ENCODE data around the gene YWHAE. TPM values are rescaled to one million over a fixed set of nuclear protein-coding genes. Genes with fewer than 3 reads are reported as not detected.
A peak's percentile ranks its signal among the peaks of the same experiment; 100 is the strongest.

Gene YWHAE
- total RNA-seq, 1 donor from 2014 or later: 2,181 TPM

DNA sequence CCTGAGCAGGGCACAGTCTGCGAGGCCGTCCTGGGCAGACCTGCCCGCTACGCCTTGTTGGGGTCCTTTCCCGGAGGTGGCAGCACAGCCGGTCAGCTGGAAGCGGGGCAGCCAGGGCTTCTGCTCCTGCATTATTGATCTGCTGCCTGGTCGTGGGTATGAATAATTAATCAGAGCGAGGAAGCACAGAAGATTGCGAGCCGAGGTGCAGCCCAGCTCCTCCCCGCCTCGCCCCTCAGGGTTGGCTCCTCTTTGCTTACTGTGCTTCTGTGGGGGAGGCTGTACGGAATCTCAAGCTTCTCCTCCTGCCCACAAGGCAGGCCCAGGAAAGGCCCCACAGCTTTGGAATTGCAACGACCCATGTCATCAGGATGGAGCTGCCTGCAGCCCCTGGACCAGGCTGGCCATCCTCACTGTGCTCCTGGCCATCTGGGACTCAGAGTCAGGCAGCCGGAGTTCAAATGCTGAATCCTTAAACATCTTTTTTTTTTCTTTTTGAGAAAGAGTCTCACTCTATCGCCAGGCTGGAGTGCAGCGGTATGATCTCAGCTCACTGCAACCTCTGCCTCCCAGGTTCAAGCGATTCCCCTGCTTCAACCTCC lies 95.0 kb downstream of the YWHAE start:
- Mint-ChIP-seq H3K27me3 (ENCODE audit: insufficient read depth, low read depth) (peaks cover 15% of the 10 kb centered on the region), H3K4me3 (no peak overlapping the region), H3K36me3 (no peaks in the 10 kb centered on the region), H3K4me1 (peaks cover 26% of the 10 kb centered on the region), H3K9me3 (peaks cover 2% of the 10 kb centered on the region), H3K27ac (no peak overlapping the region)
- no peaks in the 10 kb centered on the region for H4K20me1 ChIP-seq (ENCODE audit: low read depth)
- no peaks in the 10 kb centered on the region for H3K79me2 ChIP-seq (ENCODE audit: low read depth)
- H3K4me1 ChIP-seq: no peaks in the 10 kb centered on the region
- no peaks in the 10 kb centered on the region for H3K36me3 ChIP-seq
- H3K9ac ChIP-seq: no peak overlapping the region
- H3K9me3 ChIP-seq (ENCODE audit: low read depth): no peaks in the 10 kb centered on the region
- DNase-seq (ENCODE audit: low spot score): no peak
- no peak overlapping the region for H3K27ac ChIP-seq
- TF ChIP-seq, protein P1, sequence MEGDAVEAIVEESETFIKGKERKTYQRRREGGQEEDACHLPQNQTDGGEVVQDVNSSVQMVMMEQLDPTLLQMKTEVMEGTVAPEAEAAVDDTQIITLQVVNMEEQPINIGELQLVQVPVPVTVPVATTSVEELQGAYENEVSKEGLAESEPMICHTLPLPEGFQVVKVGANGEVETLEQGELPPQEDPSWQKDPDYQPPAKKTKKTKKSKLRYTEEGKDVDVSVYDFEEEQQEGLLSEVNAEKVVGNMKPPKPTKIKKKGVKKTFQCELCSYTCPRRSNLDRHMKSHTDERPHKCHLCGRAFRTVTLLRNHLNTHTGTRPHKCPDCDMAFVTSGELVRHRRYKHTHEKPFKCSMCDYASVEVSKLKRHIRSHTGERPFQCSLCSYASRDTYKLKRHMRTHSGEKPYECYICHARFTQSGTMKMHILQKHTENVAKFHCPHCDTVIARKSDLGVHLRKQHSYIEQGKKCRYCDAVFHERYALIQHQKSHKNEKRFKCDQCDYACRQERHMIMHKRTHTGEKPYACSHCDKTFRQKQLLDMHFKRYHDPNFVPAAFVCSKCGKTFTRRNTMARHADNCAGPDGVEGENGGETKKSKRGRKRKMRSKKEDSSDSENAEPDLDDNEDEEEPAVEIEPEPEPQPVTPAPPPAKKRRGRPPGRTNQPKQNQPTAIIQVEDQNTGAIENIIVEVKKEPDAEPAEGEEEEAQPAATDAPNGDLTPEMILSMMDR (IDR thresholded peaks at IDR 0.05): no peak
- TF ChIP-seq EZH2phosphoT487 (IDR thresholded peaks at IDR 0.05) (no peak), EZH2 (IDR thresholded peaks at IDR 0.05) (no peak)
- H3K27me3 ChIP-seq: peaks cover 4% of the 10 kb centered on the region
- H2AFZ ChIP-seq (replicated peaks): no peak overlapping the region
- no peaks in the 10 kb centered on the region for H3F3A ChIP-seq (ENCODE audit: low read depth)
- no peak overlapping the region for H3K4me2 ChIP-seq
- no peak overlapping the region for H3K4me3 ChIP-seq

DNA sequence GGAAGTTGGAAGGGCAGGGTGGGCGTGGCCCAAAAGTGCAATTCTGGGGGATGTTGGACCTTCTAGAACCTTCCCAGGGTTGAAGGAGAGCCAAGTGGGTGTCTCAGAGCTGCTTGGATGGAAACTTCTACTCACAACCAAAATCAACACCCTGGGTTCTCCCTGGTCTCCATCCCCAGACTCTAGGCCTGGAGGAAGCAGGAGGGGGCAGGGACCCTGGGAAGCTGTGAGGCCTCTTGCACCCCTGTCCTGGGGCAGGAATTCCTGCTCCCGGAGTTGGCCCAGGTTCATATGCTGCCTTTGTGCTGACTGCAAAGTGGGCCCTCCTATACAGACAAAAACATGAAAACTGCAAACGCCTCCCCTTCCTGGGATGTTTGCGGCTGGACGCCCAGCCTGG lies 95.5 kb downstream of the YWHAE start:
- peaks cover 5% of the 10 kb centered on the region for H3K27me3 ChIP-seq
- H3K4me1 ChIP-seq: no peaks in the 10 kb centered on the region
- H3K4me3 ChIP-seq: no peak overlapping the region
- H3K27ac ChIP-seq: no peak overlapping the region
- no peak overlapping the region for H3K9ac ChIP-seq
- H3K36me3 Mint-ChIP-seq: no peaks in the 10 kb centered on the region
- H3K27ac Mint-ChIP-seq: peak overlapping the region; percentile 75
- H4K20me1 ChIP-seq (ENCODE audit: low read depth): no peaks in the 10 kb centered on the region
- H3K9me3 Mint-ChIP-seq: peaks cover 2% of the 10 kb centered on the region
- peaks cover 29% of the 10 kb centered on the region for H3K4me1 Mint-ChIP-seq
- H3K9me3 ChIP-seq (ENCODE audit: low read depth): no peaks in the 10 kb centered on the region
- H3K36me3 ChIP-seq: no peaks in the 10 kb centered on the region
- H3K4me2 ChIP-seq: no peak overlapping the region
- H3F3A ChIP-seq (ENCODE audit: low read depth): no peaks in the 10 kb centered on the region
- TF ChIP-seq EZH2phosphoT487 (IDR thresholded peaks at IDR 0.05) (no peak), EZH2 (IDR thresholded peaks at IDR 0.05) (no peak)
- TF ChIP-seq, protein P1 (IDR thresholded peaks at IDR 0.05): no peak
- no peaks in the 10 kb centered on the region for H3K79me2 ChIP-seq (ENCODE audit: low read depth)
- H2AFZ ChIP-seq (replicated peaks): no peak overlapping the region
- H3K4me3 Mint-ChIP-seq: no peak overlapping the region
- no peak for DNase-seq (ENCODE audit: low spot score)
- peaks cover 17% of the 10 kb centered on the region for H3K27me3 Mint-ChIP-seq (ENCODE audit: insufficient read depth, low read depth)

DNA sequence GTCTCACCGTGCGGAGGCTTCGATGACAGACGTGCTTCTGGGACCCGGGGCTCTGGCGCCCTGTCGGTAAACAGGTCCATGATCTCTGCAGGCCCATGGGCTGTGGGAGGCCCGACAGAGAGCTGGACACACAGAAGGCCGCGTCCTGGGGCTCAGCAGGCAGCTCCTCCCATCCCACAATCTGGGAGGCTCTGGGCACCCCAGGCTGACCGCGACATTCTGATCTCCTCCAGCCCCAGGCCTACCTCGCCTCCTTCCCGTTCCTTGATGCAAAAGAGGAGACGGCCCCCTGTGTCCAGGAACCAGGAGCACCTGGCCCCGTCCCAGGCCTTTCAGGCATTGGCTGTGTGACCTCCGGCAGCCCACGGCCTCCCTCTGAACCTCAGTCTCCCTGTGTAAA lies 97.3 kb downstream of the YWHAE start:
- Histone ChIP-seq H3K4me2 (no peak overlapping the region), H3K9me3 (ENCODE audit: low read depth) (no peaks in the 10 kb centered on the region), H3K4me1 (peaks cover 16% of the 10 kb centered on the region), H4K20me1 (ENCODE audit: low read depth) (no peaks in the 10 kb centered on the region), H3K79me2 (ENCODE audit: low read depth) (no peaks in the 10 kb centered on the region), H3K9ac (no peak overlapping the region), H3K27me3 (peaks cover 17% of the 10 kb centered on the region), H3F3A (ENCODE audit: low read depth) (peaks cover 7% of the 10 kb centered on the region), H3K4me3 (no peak overlapping the region), H2AFZ (replicated peaks) (no peak overlapping the region), H3K36me3 (no peaks in the 10 kb centered on the region), H3K27ac (no peak overlapping the region)
- H3K4me1 Mint-ChIP-seq: peaks cover 43% of the 10 kb centered on the region
- H3K27me3 Mint-ChIP-seq (ENCODE audit: insufficient read depth, low read depth): peaks cover 18% of the 10 kb centered on the region
- TF ChIP-seq EZH2phosphoT487 (IDR thresholded peaks at IDR 0.05): no peak
- TF ChIP-seq, protein P1 (IDR thresholded peaks at IDR 0.05): no peak
- no peak for TF ChIP-seq EZH2 (IDR thresholded peaks at IDR 0.05)
- no peak overlapping the region for H3K27ac Mint-ChIP-seq
- DNase-seq (ENCODE audit: low spot score): no peak
- no peak overlapping the region for H3K4me3 Mint-ChIP-seq
- H3K36me3 Mint-ChIP-seq: no peaks in the 10 kb centered on the region
- H3K9me3 Mint-ChIP-seq: peaks cover 2% of the 10 kb centered on the region

Measured in neural progenitor cell (in vitro differentiated cells).